Parathyroid adenoma (tissue), 2 donors: ENCODE measurements around the gene CHURC1.

Experiments
- H2AFZ ChIP-seq: fragments of 300-600 bp; sonication (generic); one replicate; pipeline ENCODE4 v1.7.0; 2017; ENCODE audit warnings: antibody characterized with exemption, mild to moderate bottlenecking
- H3K27ac ChIP-seq: fragments of 300-600 bp; sonication (generic); one replicate; pipeline ENCODE4 v1.7.0; 2017
- H3K27me3 ChIP-seq: fragments of 300-600 bp; sonication (generic); one replicate; pipeline ENCODE4 v1.7.0; 2017; ENCODE audit warnings: low read length; ENCODE audit not compliant: control insufficient read depth, insufficient read depth
- H3K36me3 ChIP-seq: fragments of 300-600 bp; sonication (generic); one replicate; pipeline ENCODE4 v1.7.0; 2017; ENCODE audit warnings: low read length; ENCODE audit not compliant: control insufficient read depth, insufficient read depth
- H3K4me1 ChIP-seq: fragments of 300-600 bp; sonication (generic); one replicate; pipeline ENCODE4 v1.7.0; 2017; ENCODE audit warnings: control low read depth
- H3K4me2 ChIP-seq: fragments of 300-600 bp; sonication (generic); one replicate; pipeline ENCODE4 v1.7.0; 2017; ENCODE audit warnings: low read length
- H3K4me3 ChIP-seq: fragments of 300-600 bp; sonication (generic); one replicate; pipeline ENCODE4 v1.7.0; 2017; ENCODE audit warnings: low read depth, low read length
- H3K79me2 ChIP-seq: fragments of 300-600 bp; sonication (generic); one replicate; pipeline ENCODE4 v1.7.0; 2017; ENCODE audit warnings: control low read depth
- H3K9ac ChIP-seq: fragments of 300-600 bp; sonication (generic); one replicate; pipeline ENCODE4 v1.7.0; 2017; ENCODE audit warnings: mild to moderate bottlenecking
- H3K9me3 ChIP-seq: fragments of 300-600 bp; sonication (generic); one replicate; pipeline ENCODE4 v1.7.0; 2017; ENCODE audit warnings: low read length; ENCODE audit not compliant: control insufficient read depth
- CTCF ChIP-seq: fragments of 300-600 bp; sonication (generic); IDR thresholded peaks from one replicate; pipeline ENCODE4 v1.7.0; 2017; ENCODE audit warnings: antibody characterized with exemption, mild to moderate bottlenecking
- donor health status: primary hyperparathyroidism.

Gene CHURC1

DNA sequence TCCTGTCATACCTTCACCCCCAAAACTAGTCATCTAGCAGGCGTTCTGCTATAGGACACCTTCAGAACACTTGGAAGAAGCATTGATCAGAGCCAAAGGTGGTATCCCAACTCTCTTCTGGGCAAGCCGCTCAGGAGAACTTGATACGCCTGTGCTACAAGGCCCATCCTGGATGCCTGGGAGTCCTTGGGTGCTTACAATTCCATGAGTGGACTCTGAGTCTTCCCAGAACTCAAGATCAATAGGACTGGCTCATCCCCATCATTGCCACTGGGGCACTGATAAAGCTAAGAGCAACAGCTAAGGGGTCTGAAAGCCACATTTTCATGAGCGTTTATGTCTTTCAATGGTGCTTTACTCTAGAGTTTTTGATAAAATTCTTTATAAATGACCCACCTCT lies 36.4 kb upstream of the CHURC1 start:
- Histone ChIP-seq H3K9me3 (no peaks in the 10 kb centered on the region), H3K4me3 (no peak overlapping the region), H3K4me2 (no peak overlapping the region), H3K9ac (no peak overlapping the region), H3K36me3 (no peaks in the 10 kb centered on the region), H2AFZ (no peak overlapping the region), H3K4me1 (peaks cover 26% of the 10 kb centered on the region), H3K27me3 (no peaks in the 10 kb centered on the region), H3K79me2 (no peaks in the 10 kb centered on the region), H3K27ac (no peak overlapping the region)
- no peak for TF ChIP-seq CTCF

GRCh38 chr14:64878837-64879634 lies 35.2 kb upstream of the CHURC1 start:
- peak; percentile 6 for TF ChIP-seq CTCF
- Histone ChIP-seq H3K36me3 (no peaks in the 10 kb centered on the region), H3K27ac (peak overlapping the region; percentile 85), H3K79me2 (no peaks in the 10 kb centered on the region), H3K27me3 (no peaks in the 10 kb centered on the region), H2AFZ (peak overlapping the region; percentile 99), H3K4me1 (peaks cover 16% of the 10 kb centered on the region), H3K9me3 (no peaks in the 10 kb centered on the region), H3K9ac (peak overlapping the region; percentile 31), H3K4me2 (peak overlapping the region; percentile 93), H3K4me3 (peak overlapping the region; percentile 76)

DNA sequence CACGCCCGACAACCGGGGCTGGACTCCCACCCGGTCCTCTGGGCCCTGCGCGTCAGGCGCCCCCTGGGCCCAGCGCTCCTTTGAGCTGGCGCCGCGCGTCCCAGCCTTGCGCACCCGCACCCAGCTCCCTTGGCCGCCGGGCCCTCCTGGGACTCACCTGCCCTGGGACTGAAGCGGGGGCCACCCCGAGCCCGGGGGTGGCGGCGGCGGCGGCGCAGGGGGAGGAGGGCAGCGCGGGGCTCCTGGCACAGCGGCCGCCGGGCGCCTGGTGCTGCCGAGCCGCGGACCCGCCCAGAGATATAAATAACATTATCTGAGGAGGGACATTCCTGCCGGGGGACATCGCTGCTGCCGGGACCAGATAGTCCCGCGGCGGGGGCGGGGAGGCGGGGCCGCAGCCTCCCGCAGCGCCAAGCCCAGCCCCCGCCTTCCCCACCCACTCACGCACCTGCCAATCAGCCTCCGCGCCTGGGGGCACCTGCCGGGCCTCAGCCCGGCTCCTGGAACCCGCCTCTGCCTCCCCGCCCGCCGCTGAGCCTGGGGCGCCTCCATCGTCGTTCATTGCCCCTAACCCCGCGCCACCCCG lies 34.5 kb upstream of the CHURC1 start, which contains the start of gene SPTB:
Gene SPTB (minus strand): TSS at position 273 of the 586 bp plus-strand sequence. CDS start 56,813 bp downstream, outside the sequence.
- peak within 1 kb of the TSS; percentile 93 for H3K4me2 ChIP-seq
- no peaks in the 10 kb centered on the region for H3K79me2 ChIP-seq
- no peaks in the 10 kb centered on the region for H3K9me3 ChIP-seq
- H3K27ac ChIP-seq = peak within 1 kb of the TSS; percentile 85
- peak within 1 kb of the TSS; percentile 31 for H3K9ac ChIP-seq
- no peak for TF ChIP-seq CTCF
- H3K4me3 ChIP-seq = peak within 1 kb of the TSS; percentile 76
- peak within 1 kb of the TSS; percentile 99 for H2AFZ ChIP-seq
- peaks cover 9% of the 10 kb centered on the region for H3K4me1 ChIP-seq
- H3K36me3 ChIP-seq = no peaks in the 10 kb centered on the region
- H3K27me3 ChIP-seq = no peaks in the 10 kb centered on the region

DNA sequence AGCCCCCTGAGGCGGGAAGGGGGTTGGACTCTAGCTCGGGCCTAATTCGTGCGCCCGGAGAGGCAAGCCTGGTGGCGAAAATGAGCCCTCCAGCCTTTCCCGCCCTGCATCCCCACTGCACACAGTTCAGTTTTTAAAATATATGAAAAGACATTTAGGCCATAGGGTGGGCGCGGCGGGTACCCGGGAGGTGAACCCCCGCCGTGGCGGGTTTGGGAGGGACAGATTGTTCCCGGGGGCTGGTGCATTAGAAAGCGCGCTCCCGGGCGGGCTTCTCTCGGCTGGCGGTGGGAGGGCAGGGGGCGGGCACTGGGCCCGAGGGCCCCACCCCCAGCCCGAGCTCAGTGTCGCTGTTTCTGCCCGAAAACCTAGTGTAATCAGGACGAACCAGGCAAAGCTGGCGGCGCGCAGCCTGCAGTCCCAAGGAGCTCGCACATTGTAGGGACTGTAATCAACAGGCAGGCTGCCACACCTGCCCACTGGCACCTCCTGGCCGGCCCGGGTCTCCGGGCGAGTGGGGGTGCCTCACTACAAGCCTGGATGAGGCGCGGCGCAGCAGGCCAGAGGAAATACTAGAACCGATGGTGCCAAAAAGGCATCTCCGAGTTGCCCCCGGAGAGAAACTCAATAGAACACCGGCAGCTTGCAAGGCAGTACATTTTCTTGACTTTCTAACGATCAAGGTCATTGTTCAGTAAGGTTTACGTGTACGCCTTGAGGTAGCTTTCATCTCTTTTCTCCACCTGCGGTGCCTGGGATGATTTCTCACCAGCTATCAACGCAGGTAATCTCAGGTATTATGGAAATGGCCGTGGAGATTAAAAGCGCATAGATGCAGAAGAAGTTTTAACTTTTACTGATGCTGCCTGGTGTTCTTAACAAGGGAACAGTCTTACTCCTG lies 33.8 kb upstream of the CHURC1 start:
- peaks cover 5% of the 10 kb centered on the region for H3K4me1 ChIP-seq
- H3K27me3 ChIP-seq = no peaks in the 10 kb centered on the region
- H2AFZ ChIP-seq = peak overlapping the region; percentile 99
- H3K36me3 ChIP-seq = no peaks in the 10 kb centered on the region
- no peak overlapping the region for H3K9ac ChIP-seq
- H3K4me3 ChIP-seq = peak overlapping the region; percentile 76
- peak; percentile 5 for TF ChIP-seq CTCF
- peak overlapping the region; percentile 93 for H3K4me2 ChIP-seq
- no peaks in the 10 kb centered on the region for H3K79me2 ChIP-seq
- peak overlapping the region; percentile 85 for H3K27ac ChIP-seq
- no peaks in the 10 kb centered on the region for H3K9me3 ChIP-seq
